HG02885 (cell line): ENCODE results near the gene C2CD4D.

Experiments used
- ATAC-seq: cut with Tn5 transposase; IDR thresholded peaks from one replicate; pipeline ENCODE4 v1.9.1; 2021; ENCODE audit warnings: mild to moderate bottlenecking; ENCODE audit not compliant: unreplicated experiment, poor library complexity

The C2CD4D gene

DNA sequence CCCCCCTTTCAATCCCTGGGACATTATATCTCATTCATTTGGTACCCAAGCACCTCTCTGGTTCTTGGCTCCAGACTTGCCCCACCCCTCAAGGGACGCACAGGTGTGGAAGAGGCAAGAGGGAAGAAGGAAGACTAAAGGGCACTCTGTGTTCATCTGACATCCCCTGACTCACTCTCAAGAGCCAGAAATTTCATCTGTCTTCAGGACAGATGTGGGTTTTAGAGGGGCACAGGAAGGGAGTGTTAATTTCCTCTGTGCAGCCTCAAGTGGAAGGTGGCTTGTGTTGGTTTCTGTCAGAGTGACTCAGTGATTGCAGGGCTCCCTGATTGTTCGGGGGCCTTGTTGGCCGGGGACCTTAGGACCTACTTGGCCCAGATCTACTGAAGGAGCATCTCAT is 2.4 kb downstream of the C2CD4D start:
- no peak for ATAC-seq

DNA sequence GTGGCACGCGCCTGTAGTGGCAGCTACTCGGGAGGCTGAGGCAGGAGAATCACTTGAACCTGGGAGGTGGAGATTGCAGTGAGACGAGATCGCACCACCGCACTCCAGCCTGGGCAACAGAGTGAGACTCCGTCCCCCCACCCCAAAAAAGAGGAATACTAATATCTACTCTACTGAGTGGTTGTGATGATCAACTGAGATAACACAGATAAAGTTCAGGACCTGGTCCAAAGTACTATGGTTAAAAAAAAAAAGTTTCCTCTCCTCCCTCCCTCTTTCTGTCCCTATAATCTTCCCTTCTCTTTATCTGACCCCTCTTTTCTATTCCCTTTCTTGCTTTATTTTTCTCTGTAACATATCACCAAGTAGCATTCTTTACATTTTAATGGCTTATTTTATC is 4.0 kb downstream of the C2CD4D start:
- no peak for ATAC-seq

DNA sequence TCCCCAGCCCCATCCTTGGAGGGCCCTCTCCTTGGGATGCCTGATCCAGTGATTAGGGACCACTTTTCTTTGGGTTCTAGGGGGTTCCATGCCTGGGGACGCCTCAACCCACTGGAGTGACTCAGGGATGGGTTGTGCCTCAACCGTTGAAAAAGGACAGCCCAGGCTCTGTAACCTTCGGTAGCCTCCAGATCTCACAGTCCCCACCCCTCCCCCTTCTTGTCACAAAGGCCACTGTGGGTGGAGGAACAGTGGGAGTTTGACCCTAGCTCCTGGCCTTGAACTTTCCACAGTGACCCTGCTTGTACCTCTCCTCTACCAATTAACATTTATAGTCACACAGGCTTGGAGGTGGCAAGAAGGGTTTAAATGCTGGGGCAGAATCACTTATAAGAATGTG is 5.4 kb downstream of the C2CD4D start:
- ATAC-seq, result no peak

DNA sequence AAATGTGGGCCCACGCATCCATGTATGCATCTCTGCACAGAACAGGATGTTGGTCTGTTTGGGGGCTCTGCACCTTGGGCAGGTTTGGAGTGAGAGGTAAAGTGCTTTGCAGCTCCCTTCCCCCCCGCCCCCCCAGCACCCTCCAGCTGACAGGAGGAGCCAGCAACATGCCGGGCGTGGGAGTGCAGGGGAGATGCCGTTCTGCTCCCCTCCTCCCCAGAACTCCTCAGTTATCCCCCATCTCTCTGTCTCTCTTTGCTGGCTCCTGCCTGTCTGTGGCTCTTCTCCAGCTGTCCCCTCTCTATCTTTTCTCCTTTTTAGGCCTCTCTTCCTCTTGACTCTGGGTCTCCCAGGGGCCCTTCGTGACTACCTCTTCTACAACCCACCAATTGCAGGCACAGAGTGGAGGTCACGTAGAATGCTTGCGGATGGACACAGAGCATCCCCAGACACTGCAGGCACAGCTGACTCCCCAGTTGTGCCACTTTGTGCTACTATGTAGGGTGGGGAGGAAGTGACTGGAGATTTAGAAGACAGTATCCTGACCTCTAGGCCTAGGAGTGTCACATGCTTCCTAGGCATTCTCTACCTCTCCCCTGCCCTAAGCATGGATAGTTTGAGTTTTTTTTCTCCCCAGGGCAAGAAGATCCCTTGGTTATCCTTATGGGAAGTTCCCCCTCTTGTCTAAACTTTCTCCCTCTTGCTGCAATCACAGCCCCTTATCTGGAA is 6.3 kb downstream of the C2CD4D start:
- ATAC-seq, result no peak

DNA sequence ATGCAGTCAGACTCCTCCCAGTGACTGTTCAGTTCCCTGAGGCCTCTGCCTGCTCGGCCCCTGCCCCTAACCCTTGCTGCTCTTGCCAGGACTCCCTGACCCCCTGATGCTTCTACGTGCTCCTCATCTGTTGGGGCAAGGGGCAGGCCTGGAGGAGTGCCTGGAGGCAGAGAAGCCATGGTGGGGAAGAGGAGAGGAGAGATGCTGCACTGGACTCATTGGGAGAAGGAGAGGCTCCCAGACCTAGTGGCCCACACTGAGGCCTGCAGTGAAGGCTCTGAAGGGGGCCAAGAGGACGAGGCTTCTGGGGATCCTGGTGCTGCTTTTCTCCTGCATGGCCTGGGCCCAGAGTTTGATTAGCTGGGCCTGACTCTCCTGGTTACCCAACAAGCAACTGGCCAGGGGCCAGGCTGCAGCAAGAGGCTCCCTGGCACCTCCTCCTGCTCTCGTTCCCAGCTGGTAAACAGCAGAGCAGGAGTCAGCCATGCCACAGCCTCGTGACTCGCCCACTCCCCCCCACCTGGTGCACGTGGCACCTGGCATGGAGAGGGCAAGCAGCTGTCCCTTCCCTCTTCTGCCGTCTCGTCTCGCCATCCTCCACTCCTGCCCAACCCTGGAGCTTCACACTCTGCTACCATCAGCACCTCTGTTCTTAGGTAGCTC is 7.2 kb downstream of the C2CD4D start:
- no peak for ATAC-seq

DNA sequence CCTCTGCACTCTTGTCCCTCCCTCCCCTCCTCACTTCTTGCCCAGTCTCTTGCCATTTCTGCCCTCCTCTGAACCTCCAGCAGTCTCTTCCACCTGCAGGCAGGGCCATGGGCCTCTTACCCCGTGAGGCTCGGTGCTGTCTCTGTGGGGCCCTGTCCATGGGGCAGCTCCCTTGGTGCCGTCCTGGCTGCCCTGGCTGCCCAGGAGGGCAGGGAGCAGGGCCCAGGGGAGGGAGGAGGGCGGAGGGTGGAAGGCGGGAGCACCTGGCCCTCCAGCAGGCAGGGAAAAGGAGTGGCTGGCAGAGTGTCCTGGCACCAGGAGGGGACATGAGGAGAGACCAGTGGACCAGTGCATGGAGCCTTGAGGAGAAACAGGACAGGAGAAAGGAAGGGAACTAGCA is 8.0 kb downstream of the C2CD4D start, which contains the start of gene RORC:
TSS of gene RORC (minus strand) at position 198 of the 400 bp plus-strand sequence. CDS start at position 160, 38 bp downstream.
- ATAC-seq, result no peak

DNA sequence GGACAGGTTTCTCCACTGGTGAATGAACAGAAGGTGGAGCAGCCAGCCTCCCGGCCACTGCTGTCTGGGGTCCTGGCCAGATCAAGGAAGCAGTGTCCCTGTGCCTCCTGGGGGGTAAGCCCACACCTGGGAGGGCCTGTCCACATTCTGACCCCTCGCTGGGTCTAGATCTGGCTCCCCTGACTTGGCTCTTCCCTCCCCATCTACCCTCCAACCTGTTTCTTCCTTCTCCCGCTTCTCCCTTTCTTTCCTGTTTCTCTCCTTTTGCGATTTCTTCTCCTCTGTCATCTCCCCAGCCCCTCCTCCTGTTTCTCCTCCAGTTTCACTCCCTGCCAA is 8.4 kb downstream of the C2CD4D start:
- no peak for ATAC-seq

DNA sequence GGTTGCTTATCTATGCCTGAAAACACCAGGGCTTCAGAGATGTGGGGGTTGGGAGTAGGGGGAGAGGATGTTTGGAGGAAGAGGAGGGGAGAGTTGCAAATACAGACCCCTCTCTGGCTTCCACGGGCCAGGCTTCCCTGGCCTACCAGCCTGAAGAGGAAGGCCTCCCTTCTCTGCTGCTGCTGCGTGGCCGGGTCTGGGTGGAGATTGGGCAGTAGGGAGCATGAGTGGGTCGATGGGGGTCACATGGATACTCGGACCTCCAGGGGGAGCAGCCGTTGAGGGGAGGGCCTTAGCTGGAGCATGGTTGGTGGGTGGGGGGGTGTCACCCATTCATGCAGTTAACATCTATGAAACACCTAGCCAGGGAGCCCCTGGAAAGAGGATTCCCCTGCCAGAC is 9.6 kb downstream of the C2CD4D start:
- no peak for ATAC-seq

DNA sequence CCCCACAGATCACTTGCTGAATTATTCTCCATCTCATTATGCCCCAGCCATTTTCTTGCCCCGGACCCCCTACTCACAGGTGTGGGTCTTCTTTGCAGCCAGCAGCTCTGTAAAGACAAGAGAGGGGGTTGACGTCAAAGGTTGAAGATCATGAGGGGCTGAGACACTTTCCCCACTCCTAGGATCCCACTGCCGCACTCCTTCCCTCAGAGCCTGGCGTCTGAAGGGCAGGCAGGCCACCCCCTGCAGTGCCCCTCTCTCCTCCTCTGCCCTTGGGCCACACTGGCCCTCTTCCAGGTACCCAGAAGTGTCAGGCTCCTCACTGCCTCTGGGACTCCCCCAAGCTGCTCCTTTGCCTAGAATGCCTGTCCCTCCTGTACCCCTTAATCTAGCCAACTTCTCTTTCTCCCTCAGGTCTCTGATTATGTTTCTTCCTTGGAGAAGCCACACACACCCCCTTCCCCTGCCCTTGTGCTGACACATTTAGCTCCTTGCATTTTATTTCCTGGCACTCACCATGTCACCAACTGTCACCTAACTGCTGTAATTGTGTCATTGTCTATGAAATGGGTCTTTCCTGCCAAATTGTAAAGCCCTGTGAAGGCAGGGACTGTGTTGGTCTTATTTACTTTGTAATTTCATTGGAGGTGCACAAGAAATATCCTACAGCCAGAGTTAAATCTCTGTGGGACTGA is 10.1 kb downstream of the C2CD4D start:
- no peak for ATAC-seq

DNA sequence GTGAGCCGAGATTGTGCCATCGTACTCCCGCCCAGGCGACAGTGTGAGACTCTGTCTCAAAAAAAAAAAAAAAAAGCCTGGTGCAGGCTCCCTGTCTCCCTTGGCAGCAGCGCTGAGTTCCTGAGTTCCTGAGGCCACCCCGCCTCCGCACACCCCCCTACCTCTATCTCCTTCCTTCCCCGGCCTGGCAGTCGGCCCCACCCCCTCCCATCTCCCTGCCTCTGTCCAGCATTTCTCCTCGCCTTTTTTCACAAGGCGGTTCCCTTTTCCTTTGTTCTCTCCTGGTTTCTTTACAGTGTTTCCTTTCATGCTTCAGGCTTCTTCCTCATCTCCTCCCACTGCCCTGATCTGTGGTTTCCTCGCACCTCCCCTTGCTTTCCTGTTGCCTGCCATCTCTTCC is 10.7 kb downstream of the C2CD4D start:
- no peak for ATAC-seq

DNA sequence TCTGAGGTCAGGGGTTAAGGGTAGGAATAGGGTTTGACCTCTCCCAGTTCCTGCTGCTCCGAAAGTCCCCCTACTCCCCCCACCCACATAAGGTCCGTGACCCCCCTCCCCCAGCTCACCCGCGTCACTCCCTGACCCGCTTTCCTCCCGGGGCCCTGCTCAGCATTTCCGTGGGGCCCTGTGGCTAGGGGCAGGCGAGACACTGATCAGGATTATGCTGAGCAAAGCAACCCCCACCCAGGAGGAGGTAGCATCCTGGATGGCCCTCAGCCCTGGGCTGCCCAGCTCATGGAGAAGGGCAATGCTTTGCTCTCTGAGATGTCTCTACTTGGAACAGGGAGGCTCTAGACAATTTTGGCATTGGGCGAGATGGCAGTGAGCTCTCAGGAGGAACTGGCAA is 11.8 kb downstream of the C2CD4D start:
- no peak for ATAC-seq

DNA sequence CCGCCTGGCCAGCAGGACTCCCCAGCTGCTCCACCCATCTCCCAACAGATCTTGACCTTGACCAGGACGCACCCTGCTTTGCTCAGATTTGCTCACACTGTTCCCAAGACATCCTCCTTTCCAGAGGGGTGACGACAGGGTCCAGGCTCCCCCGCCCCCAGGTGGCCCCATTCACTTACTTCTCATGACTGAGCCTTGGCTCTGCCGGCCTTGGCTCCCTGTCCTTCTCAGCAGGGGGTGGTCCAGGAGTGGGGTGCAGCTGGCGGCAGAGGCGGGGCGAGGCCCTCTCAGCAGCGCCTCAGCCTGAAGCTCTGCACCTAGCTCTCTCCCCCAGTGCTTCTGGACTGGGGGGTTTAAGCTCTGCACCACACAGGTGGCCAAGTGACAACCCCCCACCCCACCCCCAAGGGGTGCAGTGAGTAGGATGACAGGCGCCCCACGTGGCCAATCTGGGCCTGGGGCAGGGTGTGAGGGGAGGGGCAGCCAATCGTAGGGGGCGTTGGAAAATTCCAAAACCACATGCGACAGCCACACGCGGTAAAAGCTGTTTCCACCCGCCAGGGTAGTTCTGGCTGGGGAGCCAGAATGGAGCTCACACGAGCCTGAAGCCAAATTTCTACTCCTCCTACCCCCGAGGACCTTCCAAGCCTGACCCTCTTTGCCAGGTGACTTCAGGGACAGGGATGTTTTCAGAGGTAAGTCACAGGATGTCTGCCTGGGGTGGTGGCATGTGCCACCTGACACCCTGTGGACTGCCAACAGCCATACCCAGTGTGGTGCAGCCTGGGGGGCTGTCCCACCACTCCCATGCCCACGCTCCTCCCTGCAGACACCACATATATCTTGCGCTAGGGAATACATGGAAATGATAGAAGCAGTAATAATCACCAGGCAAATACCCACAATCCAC is 13.6 kb downstream of the C2CD4D start:
- no peak for ATAC-seq

DNA sequence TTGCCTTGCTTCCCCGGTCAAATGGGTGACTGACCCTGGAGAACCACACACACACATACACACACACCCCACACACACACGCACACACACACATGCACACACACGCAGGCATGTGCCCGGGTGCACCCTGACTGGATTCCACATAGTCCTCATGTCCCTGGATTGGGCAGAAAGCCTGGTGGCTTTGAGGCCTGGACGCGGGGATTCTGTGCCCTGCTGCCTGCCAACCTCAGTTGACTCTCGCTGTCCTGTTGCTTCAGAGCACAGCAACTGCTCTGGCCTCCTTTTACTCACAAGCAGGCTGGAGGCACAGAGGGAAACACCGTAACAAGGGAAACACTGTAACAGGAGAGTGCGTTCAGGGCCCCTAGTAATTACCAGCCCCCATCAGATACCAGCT is 14.4 kb downstream of the C2CD4D start:
- no peak for ATAC-seq

DNA sequence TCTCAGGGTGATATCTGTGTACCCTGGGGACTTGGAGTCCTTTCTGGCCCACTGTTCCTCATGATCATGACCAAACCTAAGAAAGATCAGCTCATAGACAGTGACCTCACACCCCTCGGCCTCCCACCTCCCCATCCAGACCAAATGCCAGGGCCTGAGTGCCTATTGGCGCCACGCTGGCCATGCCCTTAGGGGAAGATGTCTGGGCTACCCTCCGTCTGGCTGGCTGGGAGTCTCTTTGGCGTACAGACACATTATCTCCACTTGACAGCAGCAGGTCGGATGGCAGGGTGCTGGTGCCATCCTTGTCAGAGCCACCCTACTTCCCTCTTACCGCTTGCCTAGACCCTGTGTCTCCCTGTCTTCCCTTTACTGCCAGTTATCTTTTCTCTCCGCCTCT is 16.4 kb downstream of the C2CD4D start:
- ATAC-seq, result no peak

DNA sequence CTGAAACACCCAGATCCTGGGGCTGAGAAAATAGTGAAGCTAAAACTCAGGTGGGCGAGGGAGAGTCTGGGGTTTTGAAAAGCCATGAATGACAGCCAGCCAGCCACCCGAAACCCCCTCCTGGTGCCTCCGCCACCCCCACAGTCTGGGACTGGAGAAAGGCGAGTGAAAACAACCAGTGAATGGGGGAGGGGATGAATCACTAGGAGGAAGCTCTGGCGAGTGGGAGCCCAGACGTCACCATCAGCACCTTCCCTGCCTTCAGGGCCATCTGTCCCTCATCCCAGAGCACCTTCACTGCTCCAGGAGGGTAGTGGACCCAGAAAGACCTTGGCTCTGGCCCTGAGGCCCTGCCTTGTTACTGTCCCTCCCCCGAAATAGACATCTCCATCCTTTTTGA is 17.2 kb downstream of the C2CD4D start:
- no peak for ATAC-seq

DNA sequence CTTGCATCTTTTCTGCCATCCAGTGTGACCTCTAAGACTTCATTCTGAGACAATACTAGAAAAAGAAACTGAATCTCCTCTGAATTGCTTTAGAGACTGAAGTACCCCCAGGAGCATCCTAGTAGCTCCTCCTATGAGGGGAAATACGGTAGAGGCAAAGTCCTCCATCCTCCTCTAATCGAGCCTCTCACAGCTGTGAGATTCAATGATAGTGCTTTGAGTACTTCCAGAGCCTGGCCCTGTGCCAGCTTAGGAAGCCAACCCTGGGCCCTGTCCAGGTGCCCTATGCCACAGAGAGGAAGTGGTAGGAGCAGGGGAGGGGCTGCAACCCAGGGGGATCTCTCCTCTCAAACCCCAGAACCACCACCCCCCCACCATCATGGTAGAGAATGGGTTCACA is 18.7 kb downstream of the C2CD4D start:
- no peak for ATAC-seq

DNA sequence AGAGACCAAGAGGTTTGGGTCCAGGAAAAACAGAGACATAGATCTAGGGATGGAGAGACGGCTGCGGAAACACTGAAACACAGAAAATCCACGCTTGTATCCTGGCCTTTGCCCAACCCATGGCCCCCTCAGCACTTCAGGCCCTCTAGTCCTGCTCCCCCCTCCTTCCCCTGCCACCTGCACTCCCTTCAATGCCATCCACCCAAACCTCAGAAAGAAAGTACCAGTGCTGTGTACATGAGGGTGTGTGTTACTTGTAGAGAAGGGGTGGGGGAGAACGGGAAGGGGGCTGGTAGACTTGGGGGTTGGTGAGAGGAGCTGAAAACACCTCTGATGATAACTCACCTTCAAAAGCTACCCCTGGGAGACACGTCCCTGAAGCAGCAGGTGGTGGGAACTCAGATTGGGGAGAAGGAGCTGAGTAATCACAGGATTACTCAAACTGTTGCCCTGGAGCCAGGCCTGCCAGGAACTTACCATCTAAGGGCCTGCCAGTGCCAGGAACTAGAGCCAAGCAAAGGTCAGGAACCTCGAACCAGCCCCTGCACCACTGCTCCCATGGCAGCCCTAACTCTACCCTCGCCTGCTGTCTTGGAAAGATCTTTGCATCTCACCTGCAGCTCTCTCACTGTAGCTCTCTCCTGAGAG is 19.5 kb downstream of the C2CD4D start:
- ATAC-seq, result no peak

DNA sequence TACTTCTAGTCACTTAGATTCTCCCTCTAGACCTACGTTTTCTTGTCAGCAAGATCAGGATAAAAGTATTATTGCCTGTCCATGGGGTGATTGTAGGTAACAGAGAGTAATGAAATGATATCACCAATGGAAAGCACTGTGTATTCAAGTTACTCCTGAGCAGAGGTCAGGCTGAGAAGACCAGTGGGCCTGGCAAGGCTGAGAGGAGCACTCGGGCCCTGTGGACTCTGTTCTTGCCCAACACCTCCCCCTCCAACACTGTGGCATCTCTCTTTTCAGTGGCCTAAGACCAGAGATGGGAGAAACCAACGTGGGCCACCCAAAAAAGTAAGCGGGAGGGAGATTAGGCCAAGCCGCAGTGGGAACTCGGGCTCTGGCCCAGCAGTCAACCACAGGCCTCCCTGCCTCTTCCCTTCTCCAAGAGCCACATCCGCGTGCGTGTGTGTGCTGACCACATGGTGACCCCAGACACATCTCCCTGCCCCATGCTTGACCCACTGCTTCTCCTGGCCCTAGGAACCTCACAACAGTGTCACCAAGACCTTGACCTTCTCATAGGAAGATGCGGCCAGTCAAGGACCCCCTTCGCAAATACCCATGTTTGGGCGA is 20.3 kb downstream of the C2CD4D start:
- no peak for ATAC-seq

DNA sequence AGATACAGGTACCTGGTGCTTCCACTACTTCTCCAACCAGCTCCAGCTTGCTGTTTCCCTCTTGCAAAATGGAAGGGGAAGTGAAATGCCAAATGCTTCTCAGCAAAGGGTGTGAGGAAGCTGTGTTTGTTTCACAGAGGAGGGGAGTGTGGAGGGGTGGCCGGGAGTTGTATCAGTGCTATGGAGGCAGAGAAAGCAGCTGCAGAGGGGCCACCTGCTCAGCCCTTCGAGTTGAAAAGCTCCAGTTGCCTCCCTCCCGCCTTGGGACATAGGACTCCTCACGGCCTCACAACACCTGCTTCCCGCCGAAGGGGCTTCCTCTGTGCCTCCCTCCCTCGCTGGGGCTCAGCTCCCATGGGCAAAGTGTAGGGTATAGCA is 22.3 kb downstream of the C2CD4D start:
- ATAC-seq, result no peak
